ENCODE measurements around the gene BTAF1. TPM values are rescaled to one million over a fixed set of nuclear protein-coding genes. Genes with fewer than 3 reads are reported as not detected.
A peak's percentile ranks its signal among the peaks of the same experiment; 100 is the strongest.

BTAF1 gene
- total RNA-seq, 1 experiment from 2014 or later, result 42.5 TPM

DNA sequence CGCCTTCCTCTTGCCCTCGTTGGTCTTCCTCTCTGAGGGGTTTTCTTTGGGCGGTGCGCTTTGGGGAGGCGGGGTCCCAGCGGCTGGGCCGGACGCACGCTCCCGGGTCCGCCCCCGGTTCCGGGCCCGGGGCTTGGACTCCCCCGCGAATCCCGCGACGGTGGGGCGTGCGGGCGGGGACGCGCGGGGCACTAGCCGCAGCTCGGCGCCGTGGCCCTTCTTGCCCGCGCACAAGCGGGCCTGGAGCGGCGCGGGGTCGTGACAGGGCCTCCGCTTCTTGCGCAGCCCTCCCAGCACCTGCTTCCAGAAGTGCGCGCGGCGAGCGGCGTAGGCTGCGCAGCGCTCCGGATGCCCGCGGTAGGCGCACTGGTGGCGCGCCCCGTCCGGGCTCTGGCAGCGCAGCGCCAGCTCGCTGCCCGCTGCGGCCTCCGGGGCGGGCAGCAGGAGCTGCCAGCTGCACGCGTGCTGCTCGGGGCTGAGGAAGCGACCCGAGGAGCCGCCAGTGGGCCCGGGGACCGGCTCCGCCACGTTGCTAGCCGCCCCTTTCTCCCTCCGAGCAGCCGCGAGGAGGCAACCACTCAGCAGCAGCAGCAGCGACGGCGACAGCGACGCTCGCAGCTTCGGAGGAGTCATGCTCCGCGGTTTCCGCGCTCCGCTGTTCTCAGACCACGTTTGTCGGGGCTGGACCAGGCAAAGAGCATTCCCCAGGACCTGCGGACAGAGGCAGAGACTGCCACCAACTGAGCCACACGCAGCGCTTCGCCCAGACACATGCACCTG is 15.0 kb upstream of the BTAF1 start:
- peak overlapping the region; percentile 69 for H3K9ac ChIP-seq (ENCODE audit: low read length)
- BruUV-seq (replicated peaks), result no TSS peak
- peak overlapping the region; percentile 69 for H3K27ac ChIP-seq (ENCODE audit: low read depth, low read length)
- ATAC-seq (peak; percentile 89), DNase-seq (ENCODE audit: low read depth, low spot score) (peak; percentile 84)
- no peaks in the 10 kb centered on the region for H3K79me2 ChIP-seq (ENCODE audit: insufficient read depth, low read length)
- H3K36me3 ChIP-seq (ENCODE audit: control insufficient read depth in 1 of 2, insufficient read depth in 2 of 2, low read length in 2 of 2), result no peaks in the 10 kb centered on the region
- intact Hi-C loops (cut with micrococcal nuclease), result no loop called here
- peak overlapping the region; percentile 100 for H3K4me2 ChIP-seq (ENCODE audit: low read length)
- H3K27me3 ChIP-seq (ENCODE audit: insufficient read depth, low read length), result no peaks in the 10 kb centered on the region
- H2AFZ ChIP-seq (ENCODE audit: low read depth, low read length, poor library complexity, severe bottlenecking), result peak overlapping the region; percentile 100
- H3K4me3 ChIP-seq (replicated peaks in 1 of 2; ENCODE audit: low read depth in 1 of 2, low read length in 2 of 2), result peak overlapping the region; percentile 62 to 85
- POLR2A ChIA-PET, result interaction anchor here (1.1 kb wide), 1 partner anchor 15 kb away, joined by 4 read pairs; the partner anchor contains the start of gene BTAF1
- H3K4me1 ChIP-seq (ENCODE audit: control insufficient read depth in 1 of 2, insufficient read depth in 2 of 2, low read length in 2 of 2), result peaks cover 8 to 23% of the 10 kb centered on the region in 2 experiments; a peak in 3 of 4 replicates
- CTCF ChIA-PET, result interaction anchor here (0.7 to 3.1 kb wide), 2 partner anchors 17 to 150 kb away, joined by 3 to 18 read pairs; no protein-coding TSS in a partner anchor
- no peaks in the 10 kb centered on the region for H4K20me1 ChIP-seq (ENCODE audit: insufficient read depth)
- H3K9me2 ChIP-seq (ENCODE audit: insufficient read depth), result no peaks in the 10 kb centered on the region
- H3K9me3 ChIP-seq (ENCODE audit: control insufficient read depth in 1 of 2, insufficient read depth in 1 of 2, low read depth in 1 of 2, low read length in 2 of 2), result no peaks in the 10 kb centered on the region
- RAD21 ChIA-PET (ENCODE audit: low non-redundant PET in 1 of 2, low total read pairs in 2 of 2, uncharacterized antibody in 2 of 2, unreplicated experiment in 2 of 2), result interaction anchor here in 1 of 2 experiments (0.5 to 1.0 kb wide), 2 partner anchors 52 to 521 kb away, joined by 3 to 8 read pairs; no protein-coding TSS in a partner anchor
- peak; percentile 88 for TF ChIP-seq ZFX (IDR thresholded peaks at IDR 0.05)
- TF ChIP-seq, protein P1, sequence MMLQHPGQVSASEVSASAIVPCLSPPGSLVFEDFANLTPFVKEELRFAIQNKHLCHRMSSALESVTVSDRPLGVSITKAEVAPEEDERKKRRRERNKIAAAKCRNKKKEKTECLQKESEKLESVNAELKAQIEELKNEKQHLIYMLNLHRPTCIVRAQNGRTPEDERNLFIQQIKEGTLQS (IDR thresholded peaks at IDR 0.05), result no peak
- peak; percentile 77 for TF ChIP-seq POLR2AphosphoS5 (IDR thresholded peaks at IDR 0.05; ENCODE audit: low read depth, low read length)
- no peak for TF ChIP-seq SRF (IDR thresholded peaks at IDR 0.05; ENCODE audit: low read depth)
- no peak; the same call in 1 of the 2 replicates for TF ChIP-seq JUND (IDR thresholded peaks at IDR 0.05)
- TF ChIP-seq SIN3A (IDR thresholded peaks at IDR 0.05; ENCODE audit: low read depth), result 0 out of 2 replicates have a peak, but pooled peaks have one; percentile 32
- no peak for TF ChIP-seq EZH2 (IDR thresholded peaks at IDR 0.05)
- TF ChIP-seq, protein P2, sequence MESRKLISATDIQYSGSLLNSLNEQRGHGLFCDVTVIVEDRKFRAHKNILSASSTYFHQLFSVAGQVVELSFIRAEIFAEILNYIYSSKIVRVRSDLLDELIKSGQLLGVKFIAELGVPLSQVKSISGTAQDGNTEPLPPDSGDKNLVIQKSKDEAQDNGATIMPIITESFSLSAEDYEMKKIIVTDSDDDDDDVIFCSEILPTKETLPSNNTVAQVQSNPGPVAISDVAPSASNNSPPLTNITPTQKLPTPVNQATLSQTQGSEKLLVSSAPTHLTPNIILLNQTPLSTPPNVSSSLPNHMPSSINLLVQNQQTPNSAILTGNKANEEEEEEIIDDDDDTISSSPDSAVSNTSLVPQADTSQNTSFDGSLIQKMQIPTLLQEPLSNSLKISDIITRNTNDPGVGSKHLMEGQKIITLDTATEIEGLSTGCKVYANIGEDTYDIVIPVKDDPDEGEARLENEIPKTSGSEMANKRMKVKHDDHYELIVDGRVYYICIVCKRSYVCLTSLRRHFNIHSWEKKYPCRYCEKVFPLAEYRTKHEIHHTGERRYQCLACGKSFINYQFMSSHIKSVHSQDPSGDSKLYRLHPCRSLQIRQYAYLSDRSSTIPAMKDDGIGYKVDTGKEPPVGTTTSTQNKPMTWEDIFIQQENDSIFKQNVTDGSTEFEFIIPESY (IDR thresholded peaks at IDR 0.05; ENCODE audit: extremely low read depth, insufficient replicate concordance, low read length), result no peak
- no peak for TF ChIP-seq EZH2phosphoT487 (IDR thresholded peaks at IDR 0.05; ENCODE audit: borderline replicate concordance)
- TF ChIP-seq, protein P3, sequence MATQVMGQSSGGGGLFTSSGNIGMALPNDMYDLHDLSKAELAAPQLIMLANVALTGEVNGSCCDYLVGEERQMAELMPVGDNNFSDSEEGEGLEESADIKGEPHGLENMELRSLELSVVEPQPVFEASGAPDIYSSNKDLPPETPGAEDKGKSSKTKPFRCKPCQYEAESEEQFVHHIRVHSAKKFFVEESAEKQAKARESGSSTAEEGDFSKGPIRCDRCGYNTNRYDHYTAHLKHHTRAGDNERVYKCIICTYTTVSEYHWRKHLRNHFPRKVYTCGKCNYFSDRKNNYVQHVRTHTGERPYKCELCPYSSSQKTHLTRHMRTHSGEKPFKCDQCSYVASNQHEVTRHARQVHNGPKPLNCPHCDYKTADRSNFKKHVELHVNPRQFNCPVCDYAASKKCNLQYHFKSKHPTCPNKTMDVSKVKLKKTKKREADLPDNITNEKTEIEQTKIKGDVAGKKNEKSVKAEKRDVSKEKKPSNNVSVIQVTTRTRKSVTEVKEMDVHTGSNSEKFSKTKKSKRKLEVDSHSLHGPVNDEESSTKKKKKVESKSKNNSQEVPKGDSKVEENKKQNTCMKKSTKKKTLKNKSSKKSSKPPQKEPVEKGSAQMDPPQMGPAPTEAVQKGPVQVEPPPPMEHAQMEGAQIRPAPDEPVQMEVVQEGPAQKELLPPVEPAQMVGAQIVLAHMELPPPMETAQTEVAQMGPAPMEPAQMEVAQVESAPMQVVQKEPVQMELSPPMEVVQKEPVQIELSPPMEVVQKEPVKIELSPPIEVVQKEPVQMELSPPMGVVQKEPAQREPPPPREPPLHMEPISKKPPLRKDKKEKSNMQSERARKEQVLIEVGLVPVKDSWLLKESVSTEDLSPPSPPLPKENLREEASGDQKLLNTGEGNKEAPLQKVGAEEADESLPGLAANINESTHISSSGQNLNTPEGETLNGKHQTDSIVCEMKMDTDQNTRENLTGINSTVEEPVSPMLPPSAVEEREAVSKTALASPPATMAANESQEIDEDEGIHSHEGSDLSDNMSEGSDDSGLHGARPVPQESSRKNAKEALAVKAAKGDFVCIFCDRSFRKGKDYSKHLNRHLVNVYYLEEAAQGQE (IDR thresholded peaks at IDR 0.05; ENCODE audit: low read depth), result no peak
- TF ChIP-seq CBX3 (IDR thresholded peaks at IDR 0.05; ENCODE audit: low read depth), result peak; percentile 77
- peak; percentile 35 for TF ChIP-seq TCF7L2 (IDR thresholded peaks at IDR 0.05; ENCODE audit: borderline replicate concordance, extremely low read depth, insufficient read depth, insufficient read length)
- no peak for TF ChIP-seq ELF1 (IDR thresholded peaks at IDR 0.05; ENCODE audit: borderline replicate concordance, low read depth)
- no peak; the same call in 1 of the 2 replicates for TF ChIP-seq CEBPB (IDR thresholded peaks at IDR 0.05; ENCODE audit: low read depth)
- TF ChIP-seq EGR1 (IDR thresholded peaks at IDR 0.05; ENCODE audit: low read depth), result peak; percentile 46; the same call in 1 of the 2 replicates
- peak; percentile 53 for TF ChIP-seq RAD21 (IDR thresholded peaks at IDR 0.05; ENCODE audit: low read depth)
- TF ChIP-seq YY1 (IDR thresholded peaks at IDR 0.05; ENCODE audit: extremely low read depth, insufficient replicate concordance, low read depth, low read length), result peak; percentile 52
- no peak for TF ChIP-seq FOSL1 (IDR thresholded peaks at IDR 0.05; ENCODE audit: low read depth)
- TF ChIP-seq POLR2A (IDR thresholded peaks at IDR 0.05; ENCODE audit: borderline replicate concordance, extremely low read depth, insufficient read depth, insufficient read length), result no peak
- no peak for TF ChIP-seq SP1 (IDR thresholded peaks at IDR 0.05; ENCODE audit: low read depth)
